HEK293T (cell line): ENCODE measurements around the gene CFAP74.
"Not testable (repeated sequence)": the region's sequence is repeated elsewhere in the genome, so short reads cannot be mapped to it uniquely, and the experiment has no call there.

Source experiments
- BHLHE40 ChIP-seq: fragments of 450-650 bp; IDR thresholded peaks from 2 replicates; pipeline ENCODE4 v1.6.1; 2016; ENCODE audit warnings: mild to moderate bottlenecking, moderate library complexity, borderline replicate concordance
- FOXA1 ChIP-seq: fragments of 450-650 bp; IDR thresholded peaks from 2 replicates; pipeline ENCODE4 v1.6.1; 2016; ENCODE audit warnings: mild to moderate bottlenecking
- FOXK2 ChIP-seq: fragments of 450-650 bp; IDR thresholded peaks from 2 replicates; pipeline ENCODE4 v1.6.1; 2016; ENCODE audit warnings: mild to moderate bottlenecking
- FOXM1 ChIP-seq: fragments of 450-650 bp; IDR thresholded peaks from 2 replicates; pipeline ENCODE4 v1.6.1; 2017; ENCODE audit warnings: mild to moderate bottlenecking, borderline replicate concordance
- HDGF ChIP-seq: fragments of 450-650 bp; IDR thresholded peaks from 2 replicates; pipeline ENCODE4 v1.6.1; 2017; ENCODE audit warnings: antibody characterized with exemption, borderline replicate concordance
- L3MBTL2 ChIP-seq: fragments of 450-650 bp; conservative IDR thresholded peaks from 2 replicates; pipeline ENCODE4 v1.6.1; 2016; ENCODE audit warnings: mild to moderate bottlenecking
- LEF1 ChIP-seq: fragments of 450-650 bp; IDR thresholded peaks from 2 replicates; pipeline ENCODE4 v1.6.1; 2017; ENCODE audit warnings: mild to moderate bottlenecking, borderline replicate concordance
- NFRKB ChIP-seq: fragments of 450-650 bp; IDR thresholded peaks from 2 replicates; pipeline ENCODE4 v1.6.1; 2016; ENCODE audit warnings: mild to moderate bottlenecking, moderate library complexity
- SP1 ChIP-seq: fragments of 450-650 bp; IDR thresholded peaks from 2 replicates; pipeline ENCODE4 v1.6.1; 2017
- SUZ12 ChIP-seq: fragments of 450-650 bp; IDR thresholded peaks from 2 replicates; pipeline ENCODE4 v1.6.1; 2016; ENCODE audit warnings: mild to moderate bottlenecking
- TARDBP ChIP-seq: fragments of 450-650 bp; IDR thresholded peaks from 2 replicates; pipeline ENCODE4 v1.6.1; 2016
- TF ChIP-seq, protein P1 (sequence below): fragments of 450-650 bp; IDR thresholded peaks from 2 replicates; pipeline ENCODE4 v1.6.1; 2016

DNA sequence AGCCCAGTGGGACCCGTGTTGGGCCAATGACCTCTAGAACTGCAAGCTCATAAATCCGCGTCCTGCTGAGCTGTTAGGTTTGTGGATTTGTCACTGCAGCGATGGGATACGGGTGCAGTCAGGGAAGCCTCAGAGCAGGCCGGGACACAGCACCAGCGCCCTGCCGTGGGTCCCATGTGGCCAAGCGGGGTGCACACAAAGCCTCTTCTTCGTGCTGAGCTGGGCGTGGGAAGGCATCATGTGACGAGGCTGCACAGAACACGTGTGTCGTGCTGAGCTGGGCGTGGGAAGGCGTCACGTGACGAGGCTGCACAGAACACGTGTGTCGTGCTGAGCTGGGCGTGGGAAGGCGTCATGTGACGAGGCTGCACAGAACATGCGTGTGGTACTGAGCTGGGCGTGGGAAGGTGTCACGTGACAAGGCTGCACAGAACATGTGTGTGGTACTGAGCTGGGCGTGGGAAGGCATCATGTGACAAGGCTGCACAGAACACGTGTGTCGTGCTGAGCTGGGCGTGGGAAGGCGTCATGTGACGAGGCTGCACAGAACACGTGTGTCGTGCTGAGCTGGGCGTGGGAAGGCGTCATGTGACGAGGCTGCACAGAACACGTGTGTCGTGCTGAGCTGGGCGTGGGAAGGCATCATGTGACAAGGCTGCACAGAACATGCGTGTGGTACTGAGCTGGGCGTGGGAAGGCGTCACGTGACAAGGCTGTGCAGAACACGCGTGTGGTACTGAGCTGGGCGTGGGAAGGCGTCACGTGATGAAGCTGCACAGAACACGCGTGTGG lies 24.7 kb downstream of the CFAP74 start:
- not testable (repeated sequence) for TF ChIP-seq LEF1, SP1, TARDBP, BHLHE40, SUZ12, L3MBTL2, FOXK2, FOXM1, HDGF, FOXA1, NFRKB
- TF ChIP-seq, protein P1, sequence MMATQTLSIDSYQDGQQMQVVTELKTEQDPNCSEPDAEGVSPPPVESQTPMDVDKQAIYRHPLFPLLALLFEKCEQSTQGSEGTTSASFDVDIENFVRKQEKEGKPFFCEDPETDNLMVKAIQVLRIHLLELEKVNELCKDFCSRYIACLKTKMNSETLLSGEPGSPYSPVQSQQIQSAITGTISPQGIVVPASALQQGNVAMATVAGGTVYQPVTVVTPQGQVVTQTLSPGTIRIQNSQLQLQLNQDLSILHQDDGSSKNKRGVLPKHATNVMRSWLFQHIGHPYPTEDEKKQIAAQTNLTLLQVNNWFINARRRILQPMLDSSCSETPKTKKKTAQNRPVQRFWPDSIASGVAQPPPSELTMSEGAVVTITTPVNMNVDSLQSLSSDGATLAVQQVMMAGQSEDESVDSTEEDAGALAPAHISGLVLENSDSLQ = not testable (repeated sequence)
